A549 (cell line): ENCODE data around the gene ZNF521. TPM values are rescaled to one million over a fixed set of nuclear protein-coding genes. Genes with fewer than 3 reads are reported as not detected.

Experiments used
- ATAC-seq, 2 experiments: fragments of 200-7000 bp in 1 of 2; fragments of >200 bp in 1 of 2; cut with Nextera tagmentation in 1 of 2; cut with Tn5 transposase in 1 of 2; 3 replicates each; pipeline versions ENCODE4 v1.8.0 to v1.9.1; 2018 to 2020; ENCODE audit warnings: mild to moderate bottlenecking in 1 of 2, moderate library complexity in 1 of 2
- CTCF ChIA-PET: fragments of 300-600 bp; sonication (Branson Sonifier 250); formaldehyde crosslinking; extraction: SDS; loops from one replicate; lab custom pipeline; 2021; ENCODE audit warnings: antibody characterized with exemption, inconsistent platforms; lab: Yijun Ruan, JAX
- POLR2A ChIA-PET: fragments of 350-600 bp; formaldehyde crosslinking; extraction: SDS; loops from one replicate; lab custom pipeline; 2021; ENCODE audit warnings: antibody characterized with exemption, inconsistent platforms; lab: Yijun Ruan, JAX
- DNase-seq, 2 experiments: peaks; one replicate each; pipeline versions ENCODE4 v3.0.0 to v3.0.0-alpha.2; 2011 to 2016; ENCODE audit warnings: low read depth in 1 of 2, low spot score in 1 of 2
- FAIRE-seq: peaks from 2 replicates; lab custom pipeline; 2011; peaks lifted over from hg19 to GRCh38; lab: Jason Lieb, UNC
- H3K27ac ChIP-seq, 2 experiments: fragments of >200 bp; sonication (Bioruptor Twin); formaldehyde crosslinking; 3 replicates each; pipeline ENCODE4 v1.5.1; 2016 to 2017
- H3K4me1 ChIP-seq: fragments of >200 bp; sonication (Bioruptor Twin); formaldehyde crosslinking; 3 replicates; pipeline ENCODE4 v1.6.1; 2016
- H3K4me2 ChIP-seq: fragments of >200 bp; sonication (Bioruptor Twin); formaldehyde crosslinking; 3 replicates; pipeline ENCODE4 v1.6.1; 2016
- H3K4me3 ChIP-seq: fragments of >200 bp; sonication (Bioruptor Twin); formaldehyde crosslinking; 3 replicates; pipeline ENCODE4 v1.5.1; 2016
- H3K9me3 ChIP-seq: fragments of >200 bp; sonication (Bioruptor Twin); formaldehyde crosslinking; 3 replicates; pipeline ENCODE4 v1.6.1; 2016
- BHLHE40 ChIP-seq: IDR thresholded peaks from 2 replicates; pipeline ENCODE4 v1.6.1; 2012; ENCODE audit warnings: low read depth, low read length, inconsistent platforms
- CEBPB ChIP-seq, 2 experiments: fragments of >200 bp in 1 of 2; sonication (Bioruptor Twin) in 1 of 2; formaldehyde crosslinking in 1 of 2; IDR thresholded peaks; 2 replicates each; pipeline ENCODE4 v1.6.1; 2012 to 2016
- CHD2 ChIP-seq: fragments of 150-350 bp; IDR thresholded peaks from 2 replicates; pipeline ENCODE4 v1.6.1; 2014; ENCODE audit warnings: low read length; ENCODE audit not compliant: partially characterized antibody
- CHD4 ChIP-seq: fragments of 200-600 bp; sonication (generic); IDR thresholded peaks from 2 replicates; pipeline ENCODE4 v1.6.1; 2016; ENCODE audit warnings: antibody characterized with exemption, mild to moderate bottlenecking, borderline replicate concordance
- EHF ChIP-seq: fragments of 250-450 bp; sonication (Bioruptor Pico); IDR thresholded peaks from 2 replicates; pipeline ENCODE4 v1.5.0; 2020; ENCODE audit warnings: mild to moderate bottlenecking
- FOSB ChIP-seq: fragments of 250-450 bp; sonication (Bioruptor Pico); IDR thresholded peaks from 2 replicates; pipeline ENCODE4 v1.5.0; 2020; ENCODE audit warnings: mild to moderate bottlenecking, moderate library complexity
- HOXB5 ChIP-seq: fragments of 250-450 bp; sonication (Bioruptor Pico); IDR thresholded peaks from 2 replicates; pipeline ENCODE4 v1.5.0; 2020; ENCODE audit warnings: mild to moderate bottlenecking, moderate library complexity
- JUNB ChIP-seq: fragments of >200 bp; sonication (Bioruptor Twin); formaldehyde crosslinking; IDR thresholded peaks from 2 replicates; pipeline ENCODE4 v1.6.1; 2016
- KDM5A ChIP-seq: fragments of 200-600 bp; sonication (generic); IDR thresholded peaks from 2 replicates; pipeline ENCODE4 v1.6.1; 2016; ENCODE audit warnings: antibody characterized with exemption, mild to moderate bottlenecking
- MAFK ChIP-seq: fragments of 450-650 bp; IDR thresholded peaks from 2 replicates; pipeline ENCODE4 v1.6.1; 2014; ENCODE audit not compliant: partially characterized antibody
- MAZ ChIP-seq: fragments of 150-350 bp; IDR thresholded peaks from 2 replicates; pipeline ENCODE4 v1.6.1; 2014; ENCODE audit warnings: antibody characterized with exemption, low read depth, low read length, borderline replicate concordance
- NFE2L2 ChIP-seq: fragments of 150-350 bp; conservative IDR thresholded peaks from 2 replicates; pipeline ENCODE4 v1.6.1; 2014; ENCODE audit warnings: low read length
- NPAS2 ChIP-seq: fragments of 250-450 bp; sonication (Bioruptor Pico); IDR thresholded peaks from 2 replicates; pipeline ENCODE4 v1.8.0; 2022; ENCODE audit warnings: mild to moderate bottlenecking, moderate library complexity, borderline replicate concordance
- NR3C1 ChIP-seq: fragments of >200 bp; sonication (Bioruptor Twin); formaldehyde crosslinking; IDR thresholded peaks from 3 replicates; pipeline ENCODE4 v1.6.1; 2017
- RCOR1 ChIP-seq: fragments of 150-350 bp; IDR thresholded peaks from 2 replicates; pipeline ENCODE4 v1.6.1; 2014; ENCODE audit warnings: antibody characterized with exemption, low read length, low read depth
- SREBF2 ChIP-seq: fragments of 450-650 bp; IDR thresholded peaks from 2 replicates; pipeline ENCODE4 v1.6.1; 2014; ENCODE audit warnings: mild to moderate bottlenecking, moderate library complexity
- WGBS: methylation state at CpG from one replicate; pipeline ENCODE4 v1.1.6; 2017; ENCODE audit errors: missing lambda C conversion rate; 5-methylcytosine and 5-hydroxymethylcytosine counted together
- polyA plus RNA-seq, 4 experiments: library from polyadenylated mRNA; depleted of rRNA in 3 of 4; stranded (reverse); fragments of >200 nt; fragmentation: RNase III in 1 of 4; extraction: RNeasy Plus Mini Kit Qiagen cat#74134 plus additional on column Dnase treatment in 1 of 4; gene quantifications; 2 replicates in 3 of 4; 3 replicates in 1 of 4; pipeline ENCODE4 v1.2.3, GENCODE V29; 2011 to 2017
- TF ChIP-seq, protein P1 (sequence below): fragments of 250-450 bp; sonication (Bioruptor Pico); IDR thresholded peaks from 2 replicates; pipeline ENCODE4 v1.5.0; 2020; ENCODE audit warnings: low read depth, mild to moderate bottlenecking, moderate library complexity
- TF ChIP-seq, protein P2 (sequence below): fragments of 200-600 bp; sonication (generic); IDR thresholded peaks from 2 replicates; pipeline ENCODE4 v1.6.1; 2016; ENCODE audit warnings: antibody characterized with exemption, mild to moderate bottlenecking, moderate library complexity
- TF ChIP-seq, protein P3 (sequence below): fragments of >200 bp; sonication (Bioruptor Twin); formaldehyde crosslinking; IDR thresholded peaks from 3 replicates; pipeline ENCODE4 v1.6.1; 2016
- TF ChIP-seq, protein P4 (sequence below): IDR thresholded peaks from 2 replicates; pipeline ENCODE4 v1.6.1; 2012
- TF ChIP-seq, protein P5 (sequence below): fragments of 450-650 bp; IDR thresholded peaks from 2 replicates; pipeline ENCODE4 v1.6.1; 2014; ENCODE audit warnings: antibody characterized with exemption

The ZNF521 gene
- polyA plus RNA-seq, 2 of the 4 experiments (the other 2 are of a cell fraction) = not detected

DNA sequence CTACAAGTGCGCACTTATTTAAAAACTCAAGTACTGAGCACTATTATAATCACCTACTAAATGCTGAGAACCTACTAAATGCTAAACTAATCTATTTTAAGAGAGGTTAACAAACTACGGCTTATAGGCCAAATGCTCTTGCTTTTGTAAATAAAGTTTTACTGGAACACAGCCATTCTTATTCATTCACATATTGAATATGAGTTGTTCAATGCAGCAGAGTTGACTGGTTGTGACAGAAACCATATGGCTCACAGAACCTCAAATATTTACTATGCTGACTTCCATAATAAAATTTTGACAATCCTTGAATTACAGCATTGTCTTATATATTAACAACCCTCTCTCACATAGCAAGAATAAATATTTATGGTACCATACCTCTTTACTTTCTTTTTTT lies 103.2 kb downstream of the ZNF521 start:
- ChIA-PET CTCF (no interaction called here), POLR2A (no interaction called here)
- no peak for TF ChIP-seq CEBPB (IDR thresholded peaks at IDR 0.05)
- no peak for TF ChIP-seq CHD2
- TF ChIP-seq NPAS2 (CRISPR knock-in tag) = no peak
- Histone ChIP-seq H3K9me3 (no peaks in the 10 kb centered on the region), H3K4me2 (no peak overlapping the region), H3K27ac (no peak overlapping the region), H3K4me3 (no peak overlapping the region), H3K4me1 (no peaks in the 10 kb centered on the region)
- WGBS = 76% methylated on average over 2 of the region's 2 CpGs
- FAIRE-seq (no peak), ATAC-seq (no peak), DNase-seq (no peak)

DNA sequence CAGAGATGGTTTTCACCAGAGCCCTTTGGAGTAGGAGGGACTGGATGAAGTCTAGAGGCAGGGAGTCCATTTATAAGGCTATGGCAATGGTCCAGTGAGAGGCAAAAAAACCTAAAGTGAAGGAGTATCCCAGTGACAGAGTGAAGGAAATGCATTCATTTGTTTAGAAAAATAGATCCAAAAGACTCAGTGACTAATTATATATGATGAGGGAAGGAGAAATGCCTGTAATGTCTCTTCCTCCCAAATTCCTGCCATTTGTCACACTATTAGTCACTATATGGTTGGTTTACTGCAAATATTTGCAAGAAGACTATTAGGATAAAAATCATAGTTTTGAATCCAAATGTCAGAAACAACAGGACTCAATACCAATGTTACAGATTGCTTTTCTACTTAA lies 104.2 kb downstream of the ZNF521 start:
- Histone ChIP-seq H3K4me1 (no peaks in the 10 kb centered on the region), H3K4me2 (no peak overlapping the region), H3K4me3 (no peak overlapping the region), H3K27ac (no peak overlapping the region), H3K9me3 (no peaks in the 10 kb centered on the region)
- ChIA-PET POLR2A (no interaction called here), CTCF (no interaction called here)
- TF ChIP-seq FOSB (CRISPR knock-in tag) (no peak), MAFK (no peak), SREBF2 (no peak), CHD4 (no peak), NFE2L2 (no peak), RCOR1 (no peak), HOXB5 (CRISPR knock-in tag) (no peak), MAZ (no peak), KDM5A (no peak), BHLHE40 (no peak)
- TF ChIP-seq, protein P1, sequence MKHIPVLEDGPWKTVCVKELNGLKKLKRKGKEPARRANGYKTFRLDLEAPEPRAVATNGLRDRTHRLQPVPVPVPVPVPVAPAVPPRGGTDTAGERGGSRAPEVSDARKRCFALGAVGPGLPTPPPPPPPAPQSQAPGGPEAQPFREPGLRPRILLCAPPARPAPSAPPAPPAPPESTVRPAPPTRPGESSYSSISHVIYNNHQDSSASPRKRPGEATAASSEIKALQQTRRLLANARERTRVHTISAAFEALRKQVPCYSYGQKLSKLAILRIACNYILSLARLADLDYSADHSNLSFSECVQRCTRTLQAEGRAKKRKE (CRISPR knock-in tag) = no peak
- TF ChIP-seq, protein P2, sequence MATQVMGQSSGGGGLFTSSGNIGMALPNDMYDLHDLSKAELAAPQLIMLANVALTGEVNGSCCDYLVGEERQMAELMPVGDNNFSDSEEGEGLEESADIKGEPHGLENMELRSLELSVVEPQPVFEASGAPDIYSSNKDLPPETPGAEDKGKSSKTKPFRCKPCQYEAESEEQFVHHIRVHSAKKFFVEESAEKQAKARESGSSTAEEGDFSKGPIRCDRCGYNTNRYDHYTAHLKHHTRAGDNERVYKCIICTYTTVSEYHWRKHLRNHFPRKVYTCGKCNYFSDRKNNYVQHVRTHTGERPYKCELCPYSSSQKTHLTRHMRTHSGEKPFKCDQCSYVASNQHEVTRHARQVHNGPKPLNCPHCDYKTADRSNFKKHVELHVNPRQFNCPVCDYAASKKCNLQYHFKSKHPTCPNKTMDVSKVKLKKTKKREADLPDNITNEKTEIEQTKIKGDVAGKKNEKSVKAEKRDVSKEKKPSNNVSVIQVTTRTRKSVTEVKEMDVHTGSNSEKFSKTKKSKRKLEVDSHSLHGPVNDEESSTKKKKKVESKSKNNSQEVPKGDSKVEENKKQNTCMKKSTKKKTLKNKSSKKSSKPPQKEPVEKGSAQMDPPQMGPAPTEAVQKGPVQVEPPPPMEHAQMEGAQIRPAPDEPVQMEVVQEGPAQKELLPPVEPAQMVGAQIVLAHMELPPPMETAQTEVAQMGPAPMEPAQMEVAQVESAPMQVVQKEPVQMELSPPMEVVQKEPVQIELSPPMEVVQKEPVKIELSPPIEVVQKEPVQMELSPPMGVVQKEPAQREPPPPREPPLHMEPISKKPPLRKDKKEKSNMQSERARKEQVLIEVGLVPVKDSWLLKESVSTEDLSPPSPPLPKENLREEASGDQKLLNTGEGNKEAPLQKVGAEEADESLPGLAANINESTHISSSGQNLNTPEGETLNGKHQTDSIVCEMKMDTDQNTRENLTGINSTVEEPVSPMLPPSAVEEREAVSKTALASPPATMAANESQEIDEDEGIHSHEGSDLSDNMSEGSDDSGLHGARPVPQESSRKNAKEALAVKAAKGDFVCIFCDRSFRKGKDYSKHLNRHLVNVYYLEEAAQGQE = no peak
- TF ChIP-seq, protein P3, sequence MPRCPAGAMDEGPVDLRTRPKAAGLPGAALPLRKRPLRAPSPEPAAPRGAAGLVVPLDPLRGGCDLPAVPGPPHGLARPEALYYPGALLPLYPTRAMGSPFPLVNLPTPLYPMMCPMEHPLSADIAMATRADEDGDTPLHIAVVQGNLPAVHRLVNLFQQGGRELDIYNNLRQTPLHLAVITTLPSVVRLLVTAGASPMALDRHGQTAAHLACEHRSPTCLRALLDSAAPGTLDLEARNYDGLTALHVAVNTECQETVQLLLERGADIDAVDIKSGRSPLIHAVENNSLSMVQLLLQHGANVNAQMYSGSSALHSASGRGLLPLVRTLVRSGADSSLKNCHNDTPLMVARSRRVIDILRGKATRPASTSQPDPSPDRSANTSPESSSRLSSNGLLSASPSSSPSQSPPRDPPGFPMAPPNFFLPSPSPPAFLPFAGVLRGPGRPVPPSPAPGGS = no peak
- no peak for ATAC-seq
- DNase-seq = no peak
- FAIRE-seq = no peak

DNA sequence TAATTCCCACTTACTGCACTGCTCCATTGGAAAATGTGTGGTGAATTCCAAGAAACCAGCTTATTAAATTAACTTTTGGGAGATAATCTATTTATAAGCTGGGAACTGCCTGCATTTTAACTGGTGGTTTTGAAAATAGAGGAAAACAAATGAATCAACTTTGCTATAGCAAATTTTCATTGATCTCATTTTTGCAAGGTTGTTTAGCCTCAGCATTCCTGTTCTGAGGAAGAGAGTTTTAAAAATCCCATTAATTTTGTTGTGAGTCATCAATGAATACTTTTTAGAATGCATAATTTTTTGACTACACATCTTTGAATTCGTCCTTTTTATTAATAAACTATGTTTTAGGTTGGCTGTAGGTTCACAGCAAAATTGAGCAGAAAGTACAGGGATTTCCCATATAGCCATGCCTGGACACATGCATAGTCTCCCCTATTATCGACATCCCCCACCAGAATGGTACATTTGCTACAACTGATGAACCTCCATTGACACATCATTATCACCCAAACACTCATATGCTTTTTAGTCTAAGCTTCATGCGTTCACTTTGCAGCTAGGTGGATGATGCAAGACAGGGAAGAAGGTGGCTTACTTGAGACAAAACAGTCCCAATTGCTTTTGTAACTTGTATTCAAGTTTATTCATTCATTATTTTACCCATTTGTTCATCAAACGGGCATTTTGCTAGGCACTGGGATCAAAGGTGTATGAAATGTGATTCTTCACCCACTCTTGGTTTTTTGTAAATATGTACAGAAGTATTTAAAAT lies 106.9 kb downstream of the ZNF521 start:
- DNase-seq (no peak), FAIRE-seq (no peak), ATAC-seq (no peak)
- CTCF ChIA-PET = no interaction called here
- POLR2A ChIA-PET = no interaction called here
- WGBS = 7% methylated on average over 4 of the region's 4 CpGs
- no peak overlapping the region for H3K4me2 ChIP-seq
- H3K4me1 ChIP-seq = no peaks in the 10 kb centered on the region
- H3K4me3 ChIP-seq = no peak overlapping the region
- H3K27ac ChIP-seq = no peak overlapping the region
- TF ChIP-seq, protein P1 (CRISPR knock-in tag) = no peak
- TF ChIP-seq, protein P4, sequence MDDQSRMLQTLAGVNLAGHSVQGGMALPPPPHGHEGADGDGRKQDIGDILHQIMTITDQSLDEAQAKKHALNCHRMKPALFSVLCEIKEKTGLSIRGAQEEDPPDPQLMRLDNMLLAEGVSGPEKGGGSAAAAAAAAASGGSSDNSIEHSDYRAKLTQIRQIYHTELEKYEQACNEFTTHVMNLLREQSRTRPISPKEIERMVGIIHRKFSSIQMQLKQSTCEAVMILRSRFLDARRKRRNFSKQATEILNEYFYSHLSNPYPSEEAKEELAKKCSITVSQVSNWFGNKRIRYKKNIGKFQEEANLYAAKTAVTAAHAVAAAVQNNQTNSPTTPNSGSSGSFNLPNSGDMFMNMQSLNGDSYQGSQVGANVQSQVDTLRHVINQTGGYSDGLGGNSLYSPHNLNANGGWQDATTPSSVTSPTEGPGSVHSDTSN = no peak
- no peak for TF ChIP-seq KDM5A
- TF ChIP-seq NR3C1 = no peak
- no peak for TF ChIP-seq JUNB
- TF ChIP-seq, protein P3 = no peak
- no peak for TF ChIP-seq SREBF2
- TF ChIP-seq, protein P5, sequence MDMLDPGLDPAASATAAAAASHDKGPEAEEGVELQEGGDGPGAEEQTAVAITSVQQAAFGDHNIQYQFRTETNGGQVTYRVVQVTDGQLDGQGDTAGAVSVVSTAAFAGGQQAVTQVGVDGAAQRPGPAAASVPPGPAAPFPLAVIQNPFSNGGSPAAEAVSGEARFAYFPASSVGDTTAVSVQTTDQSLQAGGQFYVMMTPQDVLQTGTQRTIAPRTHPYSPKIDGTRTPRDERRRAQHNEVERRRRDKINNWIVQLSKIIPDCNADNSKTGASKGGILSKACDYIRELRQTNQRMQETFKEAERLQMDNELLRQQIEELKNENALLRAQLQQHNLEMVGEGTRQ = no peak
- TF ChIP-seq EHF = no peak
- no peaks in the 10 kb centered on the region for H3K9me3 ChIP-seq
